A172 (cell line): Measurements from ENCODE around the gene CEP57. TPM values are rescaled to one million over a fixed set of nuclear protein-coding genes. Genes with fewer than 3 reads are reported as not detected.
A peak's percentile ranks its signal among the peaks of the same experiment; 100 is the strongest.

Experiments used
- DNase-seq: peaks from one replicate; pipeline ENCODE4 v3.0.0-alpha.2; 2015; ENCODE audit warnings: low spot score
- total RNA-seq: library from RNA; depleted of rRNA; stranded (reverse); fragments of >200 nt; shearing (Covaris generic); gene quantifications from 2 replicates; pipeline ENCODE4 v1.2.3, GENCODE V29; 2014; rRNA removed

The CEP57 gene
- total RNA-seq, result 30.2 and 36.9 TPM in 2 replicates

DNA sequence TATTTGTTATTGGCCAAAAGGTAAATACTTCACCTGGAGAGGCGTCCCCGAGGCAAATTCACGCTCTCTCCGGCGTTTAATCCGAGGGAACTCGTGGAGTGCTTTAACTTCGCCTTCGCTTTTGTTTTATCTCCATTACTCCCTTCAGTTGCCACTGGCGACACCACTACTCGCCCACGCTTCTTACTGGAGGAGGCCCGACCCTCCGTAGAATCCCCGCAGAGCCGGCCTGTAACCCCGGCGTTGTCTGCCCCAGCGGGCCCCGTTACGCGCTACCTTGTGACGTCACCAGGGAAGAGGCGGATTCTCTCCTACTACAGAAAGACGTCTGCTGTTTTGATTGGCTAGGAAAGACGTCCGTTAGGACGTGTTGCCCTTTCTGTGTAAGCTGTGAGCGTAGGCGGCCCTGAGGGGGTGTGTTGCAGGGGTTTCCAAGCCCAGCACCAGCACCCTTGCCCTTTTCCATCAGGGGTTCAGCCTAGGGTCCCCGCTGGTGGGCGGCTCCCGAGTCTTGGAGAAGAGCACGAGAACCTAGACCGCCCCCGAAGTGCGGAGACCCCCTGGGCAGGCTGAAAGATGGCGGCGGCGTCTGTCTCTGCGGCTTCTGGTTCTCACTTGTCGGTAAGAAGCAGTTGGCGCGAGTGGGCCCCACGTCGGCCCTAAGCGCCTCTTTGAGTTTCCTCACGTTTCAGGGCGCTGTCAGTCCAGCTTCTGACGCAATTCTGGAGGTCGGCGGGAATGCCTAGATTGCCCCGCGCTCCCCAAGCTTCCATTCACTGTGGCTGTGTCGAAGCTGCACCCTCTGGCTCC, at the start of gene CEP57:
Gene CEP57, plus strand, starts transcription at position 376 of the 810 bp plus-strand sequence. Its CDS starts 201 bp downstream, at position 577.
- peak; percentile 91 for DNase-seq

GRCh38 chr11:95750101-95750500, 40.2 kb upstream of the CEP57 start:
- no peak for DNase-seq

GRCh38 chr11:95751515-95751914, 38.8 kb upstream of the CEP57 start:
- DNase-seq, result no peak

DNA sequence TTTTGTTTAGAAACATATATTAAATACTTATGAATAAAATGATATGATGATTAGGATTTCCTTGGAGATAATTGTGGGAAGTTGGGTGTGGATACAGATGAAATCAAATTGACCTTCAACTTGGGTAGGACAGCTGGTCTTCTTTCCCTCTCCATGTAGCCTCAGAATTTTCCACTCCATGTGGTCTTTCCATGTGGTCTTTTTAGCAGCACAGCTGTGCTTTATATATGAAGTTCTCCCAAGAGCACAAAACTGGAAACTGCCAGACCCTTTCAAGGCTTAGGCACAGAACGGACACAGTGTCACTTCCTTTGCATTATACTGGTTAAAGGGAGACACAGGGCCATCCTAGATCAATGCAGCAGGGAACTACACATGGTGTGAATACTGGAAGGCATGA, 29.4 kb upstream of the CEP57 start:
- DNase-seq, result no peak

DNA sequence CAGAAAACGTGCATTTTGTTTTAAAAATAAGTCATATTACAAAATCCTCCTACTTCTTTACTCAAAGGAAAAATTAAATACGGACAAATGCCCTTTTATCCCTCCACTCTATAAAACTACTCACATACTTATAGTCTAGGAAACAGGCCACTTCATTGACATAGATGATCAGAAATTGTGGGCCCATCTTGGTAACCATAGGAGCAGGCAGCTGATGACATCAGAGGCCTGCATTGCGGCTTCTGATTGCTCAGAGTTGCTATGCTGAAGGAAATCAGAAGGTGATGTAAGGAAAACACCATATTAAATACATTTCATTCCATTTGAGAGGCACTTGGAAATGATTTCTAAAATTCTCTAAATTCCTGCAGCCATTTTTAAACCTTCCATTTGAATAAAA, 27.8 kb upstream of the CEP57 start:
- DNase-seq, result no peak

DNA sequence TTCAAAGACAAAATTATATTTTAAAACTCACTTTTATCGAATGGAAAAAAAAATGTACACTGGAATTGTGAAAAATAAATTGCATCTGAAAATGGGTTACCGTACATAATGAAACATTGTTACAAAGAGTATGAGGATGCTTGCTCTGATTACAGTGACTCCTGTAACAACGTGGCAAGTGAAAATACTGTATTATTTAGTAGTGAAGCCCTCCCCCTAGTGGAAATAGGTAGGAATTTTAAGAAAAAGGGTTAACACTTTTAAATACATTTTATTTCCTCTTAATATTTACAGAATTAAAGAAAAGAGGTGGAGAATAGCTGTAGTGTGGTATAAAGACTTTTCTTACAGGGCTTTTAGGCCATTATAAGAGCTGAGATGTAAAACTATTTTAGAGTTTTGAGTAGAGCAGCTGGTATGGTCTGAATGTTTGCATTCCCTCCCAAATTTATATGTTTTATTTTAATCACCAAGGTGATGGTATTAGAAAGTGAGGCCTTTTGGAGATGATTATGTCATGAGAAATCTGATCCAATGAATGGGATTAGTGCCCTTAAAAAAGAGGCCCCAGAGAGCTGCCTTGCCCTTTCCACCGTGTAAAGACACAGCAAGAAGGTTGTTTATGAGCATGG, 25.9 kb upstream of the CEP57 start:
- peak; percentile 10 for DNase-seq

DNA sequence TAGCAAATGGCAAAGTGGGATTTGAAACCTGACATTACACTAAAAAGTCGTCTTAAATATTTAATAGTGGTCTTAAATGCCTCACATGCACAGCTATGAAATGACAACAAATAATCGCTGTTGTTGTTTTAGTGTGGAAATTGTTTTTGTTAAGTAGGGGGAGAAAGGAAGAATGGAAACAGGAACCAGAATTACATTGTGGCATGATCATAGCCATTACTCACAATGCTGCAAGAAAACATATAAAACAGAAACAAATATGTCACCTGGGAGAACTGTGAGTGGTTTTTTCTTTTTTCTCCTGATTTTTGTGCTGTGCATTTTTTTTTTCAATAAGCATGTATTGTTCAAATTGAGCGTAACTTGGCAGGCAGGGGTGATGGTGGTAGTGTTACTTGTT, 23.6 kb upstream of the CEP57 start:
- no peak for DNase-seq

GRCh38 chr11:95767498-95767897, 22.8 kb upstream of the CEP57 start:
- DNase-seq, result no peak

- no peak for DNase-seq
Measured at GRCh38 chr11:95768521-95768920, 21.8 kb upstream of the CEP57 start.

DNA sequence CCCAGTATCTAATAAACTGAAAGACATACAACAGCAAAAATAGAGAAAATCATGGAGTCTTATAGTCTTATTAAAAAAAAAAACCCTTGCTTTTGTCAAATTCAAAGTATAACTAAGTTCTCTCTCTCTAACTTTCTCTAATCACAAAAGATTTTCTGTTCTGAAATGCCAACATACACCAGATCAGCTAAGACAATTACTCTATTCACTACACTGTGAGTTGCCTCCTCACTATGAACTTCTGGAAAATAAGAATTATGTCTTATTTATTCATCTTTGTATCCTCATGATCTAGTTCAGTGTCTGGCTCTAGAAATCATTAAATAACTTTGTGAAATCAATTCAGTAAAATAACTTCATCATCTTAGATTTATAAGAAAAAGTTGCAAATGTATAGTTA, 13.4 kb upstream of the CEP57 start:
- no peak for DNase-seq

- DNase-seq, result no peak
Measured at GRCh38 chr11:95778699-95779098, 11.6 kb upstream of the CEP57 start.

DNA sequence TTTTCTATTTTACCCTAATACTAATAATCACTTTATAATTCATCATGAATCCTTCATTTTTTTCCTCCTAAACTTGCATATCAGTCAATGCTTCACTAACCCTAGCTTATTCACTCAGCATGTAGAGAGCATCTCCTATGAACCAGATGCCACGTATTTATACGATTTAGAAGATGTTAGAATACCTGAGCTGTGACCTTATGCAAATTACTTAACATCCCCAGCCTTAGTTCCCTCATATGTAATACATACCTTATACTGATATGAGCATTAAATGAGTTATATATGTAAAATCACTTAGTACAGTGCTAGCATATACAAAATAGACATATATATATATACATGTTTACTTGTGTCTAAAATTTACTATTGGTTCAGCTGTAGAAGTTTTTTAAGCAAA, 9.8 kb upstream of the CEP57 start:
- DNase-seq, result no peak

GRCh38 chr11:95788921-95789505, 1.3 kb upstream of the CEP57 start:
- DNase-seq, result peak; percentile 19

GRCh38 chr11:95789506-95790122, 684 bp upstream of the CEP57 start, which contains the start of gene FAM76B:
FAM76B (minus strand) TSS chr11:95789782; CDS start chr11:95789478, 304 bp downstream.
- DNase-seq, result peak; percentile 92

DNA sequence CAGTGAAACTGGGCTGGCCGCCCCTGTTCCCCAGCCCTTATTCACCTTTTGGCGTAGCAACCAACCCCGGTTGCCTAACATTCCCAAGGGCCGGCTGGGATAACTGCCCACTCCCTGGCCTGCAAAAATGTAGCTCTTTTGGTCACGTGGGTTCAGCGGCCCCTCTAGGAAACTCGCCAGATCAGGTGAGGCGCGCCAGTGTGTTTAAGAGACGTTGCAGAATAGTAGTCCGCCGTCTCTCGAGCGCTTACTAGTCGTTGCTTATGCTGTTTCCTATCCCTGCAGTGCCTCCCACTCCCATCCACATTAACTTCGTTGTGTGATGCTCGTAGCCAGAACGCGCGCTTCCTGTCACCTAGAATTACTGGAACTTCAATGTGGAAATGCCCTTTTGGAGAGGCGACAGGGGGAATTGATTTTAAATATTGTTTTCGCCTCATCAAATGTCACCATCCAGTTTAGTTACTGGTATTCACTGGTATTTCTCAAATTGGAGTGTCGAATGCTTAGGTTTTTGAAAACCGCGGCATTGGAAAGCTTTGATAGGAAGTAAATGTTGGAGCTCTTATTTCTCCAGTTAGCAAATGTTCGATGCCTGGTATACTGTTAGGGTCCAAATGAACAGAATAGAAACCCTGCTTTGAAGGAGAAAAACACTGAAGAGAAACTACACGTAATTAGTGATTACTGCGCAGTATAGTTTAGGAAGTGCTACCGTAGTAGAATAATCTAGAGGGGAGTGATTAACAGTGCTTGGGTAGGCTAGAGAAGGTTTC, 823 bp downstream of the CEP57 start:
- DNase-seq, result peak; percentile 36

DNA sequence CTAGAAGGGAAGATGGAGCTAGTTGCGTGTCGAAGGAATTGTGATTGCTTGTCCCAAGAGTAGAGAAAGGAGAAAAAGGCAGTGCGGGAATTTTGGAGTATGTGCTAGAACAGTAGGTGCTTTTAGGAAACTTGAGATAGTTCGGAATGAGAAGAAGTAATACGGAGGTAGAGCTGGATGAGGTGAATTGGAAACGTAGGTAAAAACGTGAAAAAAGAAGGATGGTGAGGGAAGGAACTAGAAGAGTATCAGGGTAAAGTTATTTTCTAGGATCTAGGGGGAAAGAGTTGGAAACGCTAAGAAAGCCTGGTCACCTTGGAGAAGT, 1.4 kb downstream of the CEP57 start:
- no peak for DNase-seq

DNA sequence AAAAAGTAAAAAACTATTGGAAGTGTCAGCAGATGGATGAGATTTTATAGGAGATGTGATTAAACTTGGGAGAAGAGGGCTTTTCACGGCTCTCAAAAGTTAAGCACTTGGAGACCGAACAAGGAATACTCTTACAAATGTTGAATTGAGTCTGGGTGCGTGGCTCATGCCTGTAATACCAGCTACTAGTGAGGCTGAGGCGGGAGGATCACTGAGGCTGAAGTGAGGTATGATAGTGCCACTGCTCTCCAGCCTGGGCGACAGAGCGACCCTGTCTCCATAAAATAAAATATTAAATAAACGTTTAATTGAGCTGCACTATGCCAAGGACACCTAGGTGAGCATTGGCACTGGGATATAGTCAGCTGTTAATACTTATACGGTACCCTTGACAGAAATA, 1.9 kb downstream of the CEP57 start:
- DNase-seq, result no peak

DNA sequence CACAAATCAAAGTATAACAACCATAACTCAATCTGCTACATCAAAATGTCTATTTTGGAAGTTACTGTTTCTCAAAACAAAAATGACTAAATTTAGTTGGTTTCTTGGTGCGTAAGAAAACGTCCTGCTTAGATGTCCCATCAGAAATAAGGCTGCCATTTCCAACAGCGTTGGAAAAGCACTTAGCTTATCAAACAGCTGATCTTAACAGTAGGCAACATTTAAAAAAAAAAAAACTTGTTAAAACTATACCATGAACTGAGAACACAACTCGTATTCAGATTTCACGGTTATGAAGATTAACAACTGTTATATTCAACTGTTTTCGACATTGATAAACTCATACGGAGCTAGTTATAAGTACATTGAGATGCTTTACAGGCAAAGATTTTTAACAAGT, 2.4 kb downstream of the CEP57 start:
- no peak for DNase-seq

DNA sequence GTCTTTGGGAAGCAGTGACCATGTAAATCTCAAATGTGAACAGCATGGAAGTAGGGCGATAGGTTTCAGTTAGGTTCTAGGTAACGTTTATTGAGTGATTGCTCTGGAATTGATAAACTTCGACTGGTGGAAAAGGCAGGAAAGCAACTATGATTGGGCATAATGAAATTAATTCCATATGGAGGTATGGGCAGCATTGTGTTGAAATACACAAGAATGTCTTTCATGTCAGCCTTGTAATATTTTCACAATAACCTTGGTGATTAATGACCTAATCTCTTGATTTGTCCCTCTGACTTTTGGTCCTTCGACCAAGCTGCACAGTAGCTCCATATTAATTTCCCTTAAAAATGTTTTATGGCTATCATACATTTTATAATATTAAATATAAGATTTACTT, 2.8 kb downstream of the CEP57 start:
- no peak for DNase-seq

DNA sequence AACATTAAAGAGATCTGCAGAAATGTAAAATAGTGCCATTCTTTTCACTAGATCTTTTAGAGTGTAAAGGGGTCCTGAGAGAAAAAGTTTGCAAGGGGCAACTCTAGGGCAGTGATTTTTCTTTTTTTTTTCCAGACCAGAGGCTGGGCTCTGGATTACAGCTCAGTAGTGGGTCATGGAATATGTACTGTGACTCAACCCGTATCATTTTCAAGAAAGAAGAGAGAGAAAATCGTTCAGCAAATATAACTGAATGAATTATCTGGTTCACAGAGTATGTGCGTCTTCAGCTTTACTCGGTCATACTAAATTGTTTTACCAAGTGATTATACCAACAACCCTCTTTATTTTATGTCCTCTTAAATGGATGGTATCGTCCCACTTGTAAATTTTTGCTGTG, 3.8 kb downstream of the CEP57 start:
- DNase-seq, result no peak

- no peak for DNase-seq
Measured at GRCh38 chr11:95795627-95796295, 5.5 kb downstream of the CEP57 start.
